HFFc6 (cell line): ENCODE measurements around the gene OVCH2. TPM values are rescaled to one million over a fixed set of nuclear protein-coding genes. Genes with fewer than 3 reads are reported as not detected.

Experiments
- DNase-seq: peaks from one replicate; pipeline ENCODE4 v3.0.0-alpha.2; 2018
- H3K27ac Mint-ChIP-seq: 2 replicates; pipeline ENCODE4 v1.8.0; 2020; ENCODE audit warnings: mild to moderate bottlenecking, mixed read lengths
- H3K27me3 Mint-ChIP-seq: 2 replicates; pipeline ENCODE4 v1.8.0; 2021; ENCODE audit warnings: mild to moderate bottlenecking, moderate library complexity, mixed read lengths; ENCODE audit not compliant: insufficient read depth
- H3K36me3 Mint-ChIP-seq: 2 replicates; pipeline ENCODE4 v1.8.0; 2021; ENCODE audit warnings: low read depth, mixed read lengths
- H3K4me1 Mint-ChIP-seq: 2 replicates; pipeline ENCODE4 v1.8.0; 2020; ENCODE audit warnings: low read depth, mixed read lengths
- H3K4me3 Mint-ChIP-seq: 2 replicates; pipeline ENCODE4 v1.8.0; 2020; ENCODE audit warnings: mild to moderate bottlenecking, moderate library complexity, mixed read lengths
- H3K9me3 Mint-ChIP-seq: 2 replicates; pipeline ENCODE4 v1.8.0; 2020; ENCODE audit warnings: mild to moderate bottlenecking, mixed read lengths
- CTCF ChIP-seq: fragments of 200-600 bp; sonication (generic); IDR thresholded peaks from 2 replicates; pipeline ENCODE4 v1.5.0; 2021; ENCODE audit warnings: antibody characterized with exemption, mild to moderate bottlenecking
- total RNA-seq, 6 experiments: library from RNA; stranded (reverse); fragmentation: NEBNext Ultra II Directional; extraction: Animal tissue kit (Norgen Biotek cat#: 25700); gene quantifications; 2 replicates in 1 of 6; 3 replicates in 5 of 6; pipeline ENCODE4 v1.2.3, GENCODE V29; 2021

Gene OVCH2
- total RNA-seq, 6 experiments from 2014 or later, result not detected

DNA sequence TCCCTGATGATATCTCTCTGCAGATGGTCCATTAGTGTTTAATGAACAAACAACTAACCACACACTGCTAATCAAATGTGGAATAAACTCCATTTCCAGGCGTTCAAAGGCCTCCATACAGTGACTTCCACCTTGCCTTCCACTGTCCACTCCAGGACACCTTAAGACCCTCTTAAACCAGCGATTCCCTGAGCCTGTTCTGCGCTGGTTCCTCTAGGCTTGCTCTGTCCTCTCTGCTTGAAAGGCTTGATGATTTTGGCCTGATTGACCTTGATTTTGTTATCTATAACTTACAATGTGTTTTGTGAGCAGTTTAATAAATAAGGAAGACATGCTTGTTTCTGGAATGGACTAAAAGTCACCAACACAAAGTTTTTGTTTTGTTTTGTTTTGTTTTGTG, 12.0 kb downstream of the OVCH2 start:
- no peak overlapping the region for H3K27ac Mint-ChIP-seq

DNA sequence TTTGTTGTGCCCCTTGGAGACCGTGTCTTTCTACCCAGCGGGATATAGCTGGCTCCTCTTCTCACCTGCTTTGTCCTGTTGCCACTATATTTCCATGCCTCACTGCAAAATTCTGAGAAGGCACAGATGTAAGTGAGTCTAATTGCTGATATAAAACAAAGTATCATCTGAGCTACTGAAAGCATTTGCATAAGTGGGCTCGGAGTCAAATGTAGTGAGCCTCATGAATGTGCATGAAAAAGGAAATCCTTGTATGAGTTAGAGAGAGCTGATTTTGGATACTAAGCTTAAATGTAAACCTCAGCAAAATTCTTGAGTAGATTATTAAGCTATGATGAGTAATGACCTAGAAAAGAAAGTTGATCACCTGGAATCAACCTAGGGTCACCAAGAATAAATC, 13.9 kb downstream of the OVCH2 start:
- H3K36me3 Mint-ChIP-seq, result no peaks in the 10 kb centered on the region
- no peak for DNase-seq
- H3K4me1 Mint-ChIP-seq, result peaks cover 11% of the 10 kb centered on the region
- peaks cover 15% of the 10 kb centered on the region for H3K27me3 Mint-ChIP-seq
- no peak for TF ChIP-seq CTCF
- no peak overlapping the region for H3K27ac Mint-ChIP-seq
- H3K4me3 Mint-ChIP-seq, result no peak overlapping the region
- H3K9me3 Mint-ChIP-seq, result no peaks in the 10 kb centered on the region

More for the DNA sequence above, 12.0 kb downstream of the OVCH2 start:
- no peaks in the 10 kb centered on the region for H3K9me3 Mint-ChIP-seq
- DNase-seq, result no peak
- no peak for TF ChIP-seq CTCF
- H3K27me3 Mint-ChIP-seq, result peaks cover 20% of the 10 kb centered on the region
- H3K4me1 Mint-ChIP-seq, result peaks cover 11% of the 10 kb centered on the region
- no peaks in the 10 kb centered on the region for H3K36me3 Mint-ChIP-seq
- H3K4me3 Mint-ChIP-seq, result no peak overlapping the region

DNA sequence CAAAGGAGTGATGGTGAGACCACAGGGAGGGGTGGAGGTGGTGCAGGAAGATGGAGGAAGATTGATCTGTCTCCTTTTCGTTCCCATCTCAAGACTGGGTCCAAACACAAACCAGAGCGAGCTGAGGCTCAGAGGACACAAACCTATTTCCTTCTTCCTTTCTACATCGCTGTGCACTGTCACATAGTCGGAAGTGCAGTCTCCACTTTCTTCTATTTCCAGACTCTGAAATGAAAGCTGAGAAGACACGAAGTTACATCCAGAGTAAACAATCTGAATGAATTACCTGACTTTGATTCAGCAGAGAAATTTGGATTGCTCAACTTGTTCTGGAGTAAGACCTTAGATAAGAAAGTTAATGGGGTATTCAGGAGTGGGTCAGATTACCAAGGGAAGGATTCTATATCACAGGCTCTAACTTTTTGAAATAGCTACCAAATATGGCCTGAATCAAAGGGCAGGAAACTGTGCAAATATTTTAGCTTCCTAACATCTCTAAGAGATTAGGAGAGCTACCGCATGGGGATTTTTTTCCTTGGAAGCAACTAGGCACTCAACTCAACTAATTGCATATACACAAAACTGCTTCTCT, 14.4 kb downstream of the OVCH2 start:
- Mint-ChIP-seq H3K4me1 (peaks cover 11% of the 10 kb centered on the region), H3K36me3 (no peaks in the 10 kb centered on the region), H3K4me3 (no peak overlapping the region)

DNA sequence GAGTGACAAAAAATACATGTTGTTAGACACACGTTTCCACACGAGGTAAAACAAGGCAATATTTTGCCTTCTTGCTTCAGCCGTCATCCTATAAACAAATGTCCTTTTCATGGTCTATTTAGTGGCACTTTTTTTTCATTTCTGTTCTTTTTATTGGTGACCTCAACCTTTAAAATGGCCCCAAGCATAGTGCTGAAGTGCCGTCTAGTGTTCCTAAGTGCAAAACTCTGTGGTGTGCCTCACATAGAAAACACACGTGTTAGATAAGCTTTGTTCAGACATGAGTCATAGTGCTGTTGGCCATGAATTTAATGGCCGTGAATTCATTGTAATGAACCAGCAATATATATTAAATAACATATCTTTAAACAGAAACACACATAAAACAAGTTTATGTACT, 15.6 kb downstream of the OVCH2 start:
- Mint-ChIP-seq H3K4me1 (peaks cover 11% of the 10 kb centered on the region), H3K4me3 (no peak overlapping the region), H3K36me3 (no peaks in the 10 kb centered on the region), H3K27me3 (peaks cover 16% of the 10 kb centered on the region), H3K9me3 (no peaks in the 10 kb centered on the region), H3K27ac (no peak overlapping the region)
- DNase-seq, result no peak
- TF ChIP-seq CTCF, result no peak

More for the DNA sequence above, 14.4 kb downstream of the OVCH2 start:
- H3K27me3 Mint-ChIP-seq, result peaks cover 15% of the 10 kb centered on the region
- TF ChIP-seq CTCF, result no peak
- no peaks in the 10 kb centered on the region for H3K9me3 Mint-ChIP-seq
- no peak overlapping the region for H3K27ac Mint-ChIP-seq
- no peak for DNase-seq

DNA sequence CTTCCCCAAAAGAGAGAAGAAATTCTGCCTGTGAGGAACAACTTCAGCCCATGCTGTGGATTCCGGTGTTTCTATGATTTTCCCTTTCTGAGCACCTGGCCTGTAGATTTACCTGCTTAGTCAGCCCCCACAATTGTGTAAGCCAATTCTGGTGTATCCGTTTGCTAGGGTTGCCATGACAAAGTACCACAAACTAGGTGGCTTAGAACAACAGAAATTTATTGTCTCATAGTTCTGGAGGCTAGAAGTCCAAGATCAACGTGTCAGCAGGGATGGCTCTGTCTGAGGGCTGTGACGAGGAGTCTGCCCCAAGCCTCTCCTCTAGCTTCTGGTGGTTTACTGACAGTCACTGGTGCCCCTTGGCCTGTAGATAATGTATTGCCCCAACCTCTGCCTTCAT, 17.0 kb downstream of the OVCH2 start:
- H3K9me3 Mint-ChIP-seq, result no peaks in the 10 kb centered on the region
- no peak overlapping the region for H3K27ac Mint-ChIP-seq
- H3K4me1 Mint-ChIP-seq, result peaks cover 9% of the 10 kb centered on the region
- H3K36me3 Mint-ChIP-seq, result no peaks in the 10 kb centered on the region
- H3K4me3 Mint-ChIP-seq, result no peak overlapping the region
- no peak for DNase-seq
- TF ChIP-seq CTCF, result no peak
- peaks cover 17% of the 10 kb centered on the region for H3K27me3 Mint-ChIP-seq
